GM18520 (cell line): ENCODE data around the gene EML1.

Source experiments
- ATAC-seq: cut with Tn5 transposase; IDR thresholded peaks from one replicate; pipeline ENCODE4 v1.9.1; 2021; ENCODE audit not compliant: unreplicated experiment

The EML1 gene

DNA sequence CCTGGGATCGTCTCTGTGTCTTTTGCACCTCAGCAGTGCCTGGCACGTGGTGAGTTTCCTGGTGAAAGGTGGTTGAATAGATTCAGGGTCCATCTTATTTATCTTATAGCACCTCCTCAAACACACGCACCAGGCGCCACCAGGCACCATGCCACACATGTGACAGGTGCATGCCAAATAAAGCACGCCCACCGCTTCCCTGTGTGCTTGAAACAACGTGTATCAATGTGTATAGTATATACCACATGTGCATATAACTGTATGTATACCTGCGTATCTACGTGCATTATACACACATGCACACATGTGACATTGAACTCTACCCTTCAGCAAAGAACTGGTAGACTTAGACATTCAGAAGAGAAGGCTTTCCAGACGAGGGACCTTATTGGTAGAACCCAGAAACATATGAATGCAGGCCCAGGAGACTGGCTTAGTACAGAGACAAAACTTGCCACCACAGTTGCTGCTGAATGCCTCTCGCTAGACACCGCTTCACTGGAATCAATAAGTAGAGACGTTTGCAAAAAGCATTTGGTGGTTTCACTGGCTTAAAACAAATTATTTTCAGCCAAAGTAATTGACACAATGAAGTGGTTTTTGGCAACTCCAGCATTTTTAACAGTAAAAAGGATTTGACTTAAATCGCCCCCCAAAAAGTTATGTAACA is 10.0 kb downstream of the EML1 start:
- ATAC-seq, result no peak

DNA sequence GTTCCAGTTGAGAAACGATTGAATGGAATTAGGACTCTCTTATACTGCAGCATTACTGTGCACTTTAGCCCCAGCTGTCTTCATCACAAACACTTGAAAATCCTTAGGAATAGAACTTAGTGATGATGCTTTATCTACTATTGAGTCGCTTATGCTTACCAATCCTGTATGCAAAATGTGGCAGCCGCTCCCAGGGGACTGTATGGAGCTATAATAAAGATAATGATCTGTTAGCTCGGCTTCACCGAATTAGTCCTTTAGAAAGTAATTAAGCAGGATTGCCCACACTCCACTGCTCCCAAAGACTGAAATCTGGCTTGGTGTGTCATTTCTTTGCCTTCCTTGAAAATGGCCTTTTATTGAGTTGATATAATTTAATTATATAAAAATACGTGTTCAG is 10.6 kb downstream of the EML1 start:
- ATAC-seq, result no peak

- no peak for ATAC-seq
Observed at GRCh38 chr14:99805757-99806439, 12.7 kb downstream of the EML1 start.

DNA sequence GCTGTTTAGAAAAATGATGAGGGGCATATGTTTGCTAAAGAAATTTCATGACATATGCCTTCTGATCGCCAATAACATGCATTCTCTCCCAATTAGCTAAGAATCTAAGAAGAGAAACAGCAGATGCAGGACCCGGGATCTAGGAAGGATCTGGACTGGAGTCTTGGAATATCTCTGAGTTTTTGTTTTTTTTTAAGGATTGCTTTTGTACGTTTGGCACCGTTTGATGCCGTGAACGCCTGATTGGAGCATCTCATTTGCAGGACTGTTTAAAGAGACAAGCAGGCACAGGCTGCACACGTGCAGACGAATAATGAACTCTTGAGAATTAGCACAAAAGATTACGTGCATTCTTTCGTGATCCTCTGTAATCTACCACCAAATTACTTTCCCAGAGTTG is 13.6 kb downstream of the EML1 start:
- no peak for ATAC-seq

DNA sequence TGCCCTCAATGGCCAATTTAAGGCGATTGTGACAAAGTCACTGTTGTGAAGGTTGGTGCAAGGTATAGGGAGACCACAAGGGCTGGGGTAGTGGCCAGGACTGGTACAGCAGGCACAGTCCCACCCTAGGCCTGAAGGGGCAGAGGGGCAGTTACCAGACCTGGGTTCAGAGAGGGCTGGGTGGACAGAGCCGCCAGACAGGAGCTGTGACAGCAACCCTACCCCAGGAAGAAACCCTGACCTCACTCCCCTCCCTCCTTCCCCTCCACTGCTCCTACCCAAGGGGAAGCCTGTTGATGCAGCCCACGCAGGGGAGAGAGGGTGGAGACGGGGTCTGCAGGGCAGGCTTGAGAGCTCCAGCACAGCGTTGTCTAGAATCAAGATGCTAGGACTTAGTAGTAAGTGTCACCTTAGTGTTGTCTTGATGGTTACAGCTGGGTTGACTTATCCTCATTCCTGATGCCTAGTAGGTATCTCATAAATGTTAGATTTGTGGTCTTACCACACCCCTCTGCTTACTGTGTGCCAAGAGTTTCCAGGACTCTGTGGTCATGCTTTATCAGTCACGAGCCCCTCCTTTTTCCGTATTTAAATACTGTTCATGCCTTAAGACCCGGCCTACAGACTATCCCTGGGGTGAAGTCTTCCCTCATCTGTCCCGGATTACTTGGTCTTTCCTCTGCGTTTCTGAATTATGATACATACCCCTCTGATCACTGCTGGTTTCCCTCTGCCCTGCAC is 14.4 kb downstream of the EML1 start:
- ATAC-seq, result no peak

DNA sequence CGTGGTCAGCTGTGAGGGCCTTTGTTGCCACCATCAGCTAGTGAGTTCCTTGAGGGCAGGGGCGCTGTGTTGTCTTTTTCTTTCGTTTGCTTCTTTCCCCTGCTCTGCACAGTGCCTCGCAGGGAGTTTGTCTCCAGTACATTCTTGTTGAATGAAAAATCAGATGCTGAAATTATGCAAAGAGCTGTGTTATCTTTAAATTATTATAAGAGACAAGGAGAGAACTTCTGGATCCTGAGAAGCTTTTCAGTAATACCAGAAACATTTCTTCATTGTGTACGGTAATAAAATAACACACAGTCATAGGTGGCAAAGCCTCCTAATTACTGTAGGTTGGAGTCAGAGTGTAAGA is 14.9 kb downstream of the EML1 start:
- no peak for ATAC-seq

- no peak for ATAC-seq
Observed at GRCh38 chr14:99808515-99808914, 15.3 kb downstream of the EML1 start.

DNA sequence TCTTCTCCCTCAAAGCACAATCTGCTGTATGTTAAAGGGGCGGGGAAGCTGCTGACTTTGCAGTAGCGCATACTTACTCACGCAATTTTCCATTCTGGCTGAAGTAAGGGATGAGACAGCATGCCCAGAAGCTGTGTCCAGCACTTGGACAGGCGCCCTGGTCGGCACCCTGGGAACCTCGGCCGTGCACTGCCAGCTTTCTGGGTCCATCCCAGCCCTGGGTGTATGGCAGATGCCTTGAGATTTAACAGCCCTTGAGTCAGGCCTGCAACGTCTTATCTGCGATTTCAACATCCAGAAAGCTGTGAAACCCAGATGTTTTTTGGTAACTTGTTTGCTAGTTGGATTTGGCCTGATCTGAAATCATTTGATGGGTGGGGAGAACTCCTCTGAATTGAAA is 16.1 kb downstream of the EML1 start:
- ATAC-seq, result no peak

DNA sequence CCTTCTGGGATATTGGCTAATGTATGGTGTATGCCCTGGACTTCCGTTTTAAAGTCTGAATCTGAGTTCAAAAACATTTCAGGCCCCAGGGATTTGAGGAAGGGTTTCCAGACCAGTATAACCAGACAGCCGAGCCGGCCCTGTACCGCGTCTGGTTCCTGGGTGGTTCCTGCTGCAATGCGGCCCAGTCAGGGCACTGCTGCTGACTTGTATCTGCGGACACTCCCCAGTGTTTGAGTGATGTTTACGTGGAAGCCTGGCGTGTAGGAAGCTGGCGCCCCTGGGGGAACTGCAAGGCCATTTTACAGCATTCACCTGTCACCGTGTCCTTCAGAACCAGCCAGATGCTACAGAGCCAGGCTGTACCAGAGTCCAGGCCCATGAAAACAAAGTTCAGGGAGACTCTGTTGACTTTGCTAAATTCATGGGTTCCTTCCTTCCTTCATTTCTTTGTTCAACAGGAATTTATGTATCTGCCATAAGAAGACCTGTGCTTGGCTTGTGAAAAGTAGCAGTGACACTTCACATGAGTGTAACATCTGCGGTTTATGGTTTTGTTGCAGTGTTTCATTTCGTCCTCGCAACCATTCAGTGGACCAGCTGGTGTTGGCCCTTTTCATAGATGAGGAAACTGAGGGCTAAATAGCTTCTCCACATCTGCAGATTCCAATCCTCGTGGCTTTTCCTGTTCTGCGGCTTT is 16.8 kb downstream of the EML1 start:
- ATAC-seq, result no peak

- ATAC-seq, result no peak
Observed at GRCh38 chr14:99810559-99810874, 17.3 kb downstream of the EML1 start.

DNA sequence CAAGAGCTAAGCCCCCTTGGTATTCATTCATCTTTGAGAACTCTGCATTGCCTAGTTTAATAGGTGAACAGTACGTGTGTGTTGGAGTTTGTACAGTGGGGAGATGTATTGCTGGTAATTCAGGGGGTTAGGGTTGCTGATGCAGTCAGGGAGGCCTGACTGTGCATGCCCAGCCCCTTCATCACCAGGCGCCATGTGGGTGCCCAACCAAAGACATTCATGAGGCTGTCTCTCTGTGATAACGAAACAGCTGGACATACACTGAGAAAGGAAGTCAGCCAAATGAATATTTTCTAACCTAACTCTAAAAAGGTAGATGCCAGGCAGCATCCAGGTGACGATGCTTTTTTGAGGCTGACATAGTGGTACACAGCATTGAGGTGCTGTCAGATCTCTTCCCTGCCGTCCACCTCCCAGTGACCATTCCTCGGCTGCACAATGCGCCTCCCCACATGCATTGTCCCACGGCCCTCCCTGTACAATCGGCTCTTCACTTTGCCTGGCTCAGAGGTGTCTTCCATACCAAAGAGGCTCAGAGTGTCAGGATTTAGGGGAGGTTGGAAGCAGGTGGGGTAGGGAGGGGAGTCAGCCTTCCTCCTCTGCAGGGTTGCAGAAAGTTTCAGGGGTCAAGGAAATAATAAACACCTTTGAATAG is 19.0 kb downstream of the EML1 start:
- no peak for ATAC-seq

GRCh38 chr14:99812892-99813291 is 19.7 kb downstream of the EML1 start:
- no peak for ATAC-seq

GRCh38 chr14:99815696-99816095 is 22.5 kb downstream of the EML1 start:
- ATAC-seq, result no peak

DNA sequence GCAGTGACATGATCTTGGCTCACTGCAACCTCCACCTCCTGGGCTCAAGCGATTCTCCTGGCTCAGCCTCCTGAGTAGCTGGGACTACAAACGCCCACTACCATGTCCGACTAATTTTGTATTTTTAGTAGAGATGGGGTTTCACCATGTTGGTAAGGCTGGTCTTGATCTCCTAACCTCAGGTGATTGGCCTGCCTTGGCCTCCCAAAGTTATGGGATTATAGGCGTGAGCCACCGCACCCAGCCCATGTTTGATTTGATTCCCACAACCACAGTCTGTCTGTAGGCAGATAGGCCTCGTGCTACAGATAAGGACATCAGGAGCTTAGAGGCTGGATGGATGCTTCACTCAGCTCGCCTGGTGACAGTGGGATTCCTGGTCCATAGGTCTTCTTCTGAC is 23.0 kb downstream of the EML1 start:
- ATAC-seq, result no peak

DNA sequence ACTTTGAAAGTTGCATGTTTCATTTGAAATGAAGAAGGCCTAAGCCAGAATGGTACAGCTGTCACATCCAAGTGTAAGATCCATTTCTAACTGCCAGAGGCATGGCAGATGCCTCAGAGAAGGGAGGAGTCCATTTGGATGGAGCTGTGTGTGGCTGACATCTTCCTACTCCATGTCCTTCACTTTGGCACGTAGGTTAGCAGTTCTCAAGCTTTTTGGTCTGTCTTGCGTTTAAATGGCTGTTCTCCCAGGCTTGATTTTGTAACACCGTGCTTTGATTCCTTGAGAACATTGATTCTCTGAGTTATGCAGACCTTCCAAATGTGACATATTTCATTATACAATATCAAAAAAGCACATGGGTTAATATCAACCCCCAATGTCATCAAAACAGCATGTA is 23.4 kb downstream of the EML1 start:
- no peak for ATAC-seq

- ATAC-seq, result no peak
Observed at GRCh38 chr14:99817331-99817730, 24.1 kb downstream of the EML1 start.

DNA sequence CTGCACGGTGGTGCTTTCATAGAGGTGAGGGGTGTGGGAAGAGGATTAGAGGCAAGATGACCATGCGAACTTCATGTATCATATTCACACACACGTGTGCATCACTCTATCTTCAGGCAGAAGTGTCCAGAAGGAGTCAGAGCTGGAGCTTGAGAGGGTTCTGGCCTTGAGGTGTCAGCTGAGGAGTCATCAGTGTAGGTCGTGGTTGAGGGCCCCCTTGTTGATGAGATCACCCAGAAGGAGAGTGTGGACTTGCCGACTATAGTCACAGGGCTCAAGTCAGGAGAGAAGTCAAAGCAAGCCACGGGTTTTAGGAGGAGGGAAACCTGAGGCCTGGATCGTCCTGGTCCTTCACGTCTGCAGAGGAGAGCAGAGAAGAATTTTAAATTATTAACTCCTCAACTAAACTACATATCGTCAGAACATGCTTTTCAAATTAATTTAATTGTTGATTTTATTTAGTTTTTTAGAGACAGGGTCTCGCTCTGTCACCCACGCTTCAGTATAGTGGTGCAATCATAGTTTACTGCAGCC is 25.4 kb downstream of the EML1 start:
- ATAC-seq, result no peak

DNA sequence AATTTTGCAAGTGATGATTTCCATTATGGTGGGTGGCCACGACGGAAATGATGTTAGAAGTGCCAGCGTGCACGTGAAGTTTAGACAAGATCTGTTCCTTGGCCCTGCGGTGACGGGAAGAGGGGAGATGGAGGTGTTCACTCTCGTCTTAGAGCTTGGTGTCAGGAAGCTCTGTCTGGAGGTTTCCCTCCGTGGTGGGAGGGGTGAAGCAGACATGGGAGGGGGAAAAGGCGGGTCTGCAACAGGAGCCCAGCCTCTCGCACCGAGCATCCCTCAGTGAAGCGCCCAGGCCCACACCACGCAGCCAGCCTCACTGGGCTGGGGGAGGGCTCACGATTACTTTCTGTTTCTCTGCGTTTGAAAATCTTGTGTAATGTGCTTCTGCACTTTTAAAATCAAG is 26.3 kb downstream of the EML1 start:
- ATAC-seq, result no peak

DNA sequence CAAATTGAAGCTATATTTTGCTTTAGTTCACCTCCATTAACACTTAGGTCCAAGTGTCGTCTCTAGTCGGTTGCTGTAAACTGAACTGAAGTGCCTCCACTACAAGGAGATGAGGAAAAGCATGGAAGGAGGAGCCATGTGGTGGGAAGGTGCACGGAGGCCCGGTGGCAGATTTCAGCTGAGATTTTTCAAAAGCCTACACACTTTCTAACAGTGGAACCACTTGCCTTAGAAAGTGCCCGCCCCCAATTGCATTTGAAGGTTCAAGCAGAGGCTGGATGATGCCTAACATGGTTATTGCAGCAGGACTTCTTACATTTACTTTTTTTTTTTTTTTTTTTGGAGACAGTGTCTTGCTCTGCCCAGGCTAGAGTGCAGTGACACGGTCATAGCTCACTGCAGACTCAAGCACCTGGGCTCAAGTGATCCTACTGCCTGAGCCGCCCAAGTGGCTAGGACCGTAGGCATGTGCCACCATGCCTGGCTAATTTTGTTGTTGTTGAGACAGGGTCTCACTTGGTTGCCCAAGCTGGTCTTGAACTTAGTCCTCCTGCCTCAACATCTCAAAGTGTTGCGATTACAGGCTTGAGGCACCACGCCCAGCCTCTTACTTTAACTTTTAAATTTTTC is 27.6 kb downstream of the EML1 start:
- no peak for ATAC-seq
